ENCODE measurements around the gene ARHGAP33. TPM values are rescaled to one million over a fixed set of nuclear protein-coding genes. Genes with fewer than 3 reads are reported as not detected.

ARHGAP33 gene
- total RNA-seq, 1 experiment from 2014 or later: 19.5 TPM

- peak overlapping the region; percentile 100; a peak in 3 of 7 replicates for H3K27ac Mint-ChIP-seq
- H3K27me3 Mint-ChIP-seq (ENCODE audit: low read depth): no peaks in the 10 kb centered on the region
- Histone ChIP-seq H4K91ac (ENCODE audit: insufficient read length, low read depth, low read length) (no peak overlapping the region), H3K23me2 (ENCODE audit: insufficient read length, low read depth, low read length, poor library complexity, severe bottlenecking) (peaks cover 16% of the 10 kb centered on the region), H3K4me1 (ENCODE audit: insufficient read depth, low read length) (peaks cover 4% of the 10 kb centered on the region; the same call in 1 of the 2 replicates), H3K14ac (ENCODE audit: insufficient read depth, low read length) (no peak overlapping the region), H3K4ac (ENCODE audit: low read depth, low read length) (no peak overlapping the region), H2AK5ac (ENCODE audit: insufficient read length, low read length) (no peak overlapping the region), H3K18ac (ENCODE audit: insufficient read length, low read depth, low read length) (no peak overlapping the region), H2BK5ac (ENCODE audit: insufficient read length, low read length) (no peak overlapping the region), H3K79me1 (ENCODE audit: insufficient read depth, low read depth, low read length, poor library complexity, severe bottlenecking) (peaks cover 3% of the 10 kb centered on the region), H3K4me2 (ENCODE audit: insufficient read depth, insufficient read length, low read length) (peak overlapping the region; percentile 95), H2BK20ac (ENCODE audit: low read depth, low read length, poor library complexity, severe bottlenecking) (no peak overlapping the region), H3K9me3 (ENCODE audit: control insufficient read depth, low read depth, low read length) (no peaks in the 10 kb centered on the region), H2BK12ac (ENCODE audit: insufficient read length, low read depth, low read length) (no peak overlapping the region), H3T11ph (ENCODE audit: low read length) (no peak overlapping the region), H3K27ac (ENCODE audit: insufficient read length, low read depth, low read length) (no peak overlapping the region), H3K9ac (ENCODE audit: extremely low read depth, insufficient read length, low read length) (peak overlapping the region; percentile 51), H3K27me3 (ENCODE audit: insufficient read depth, low read length) (no peaks in the 10 kb centered on the region), H2BK15ac (ENCODE audit: low read depth, low read length) (no peak overlapping the region), H3K56ac (ENCODE audit: insufficient read length, low read depth, low read length) (no peak overlapping the region), H2AFZ (ENCODE audit: low read length) (no peak overlapping the region), H4K20me1 (ENCODE audit: control insufficient read depth, insufficient read depth, insufficient read length) (no peaks in the 10 kb centered on the region), H2BK120ac (ENCODE audit: low read depth, low read length, poor library complexity, severe bottlenecking) (no peak overlapping the region), H3K79me2 (ENCODE audit: insufficient read depth, low read length) (no peaks in the 10 kb centered on the region), H3K23ac (ENCODE audit: insufficient read length, low read depth, low read length) (no peak overlapping the region), H4K5ac (ENCODE audit: insufficient read length, low read depth, low read length) (no peak overlapping the region), H4K8ac (replicated peaks; ENCODE audit: insufficient read length, low read depth, low read length) (no peak overlapping the region)
- no peak for TF ChIP-seq CTCF (conservative IDR thresholded peaks at IDR 0.05)
- H3K4me1 Mint-ChIP-seq: peaks cover 20 to 38% of the 10 kb centered on the region in 2 experiments
- H3K4me3 Mint-ChIP-seq: peak overlapping the region; percentile 96
- WGBS (ENCODE audit: extremely low coverage, insufficient read length, low lambda C conversion rate): no CpG with 5 or more reads among the region's 5 CpGs
- H3K36me3 Mint-ChIP-seq (ENCODE audit: insufficient read depth in 1 of 3, low read depth in 3 of 3): peaks cover 3 to 17% (median 5%) of the 10 kb centered on the region in 3 experiments; a peak in 4 of 7 replicates
- H3K9me3 Mint-ChIP-seq: no peaks in the 10 kb centered on the region
- no peak for DNase-seq
These were observed 28.8 kb upstream of the ARHGAP33 start for GRCh38 chr19:35746531-35746930.

Measured in H9 (cell line).